K562 (cell line): Measurements from ENCODE around the gene PRR11. TPM values are rescaled to one million over a fixed set of nuclear protein-coding genes. Genes with fewer than 3 reads are reported as not detected.
A peak's percentile ranks its signal among the peaks of the same experiment; 100 is the strongest.

ENCODE experiments used
- ATAC-seq: fragments of 200-7000 bp; cut with Tn5 transposase; 3 replicates; pipeline ENCODE4 v1.9.1; 2020; ENCODE audit warnings: moderate library complexity
- BruUV-seq: library from RNA; stranded (reverse); fragments of 400-500 nt; replicated peaks from 2 replicates; lab custom pipeline; 2021; lab: Mats Ljungman, UMichigan
- CTCF ChIA-PET: fragments of 300-600 bp; formaldehyde crosslinking; extraction: SDS; loops from one replicate; lab custom pipeline; 2021; ENCODE audit warnings: low intra/inter-chr PET ratio; lab: Yijun Ruan, JAX
- POLR2A ChIA-PET: fragments of 300-600, 350-650 bp; sonication (Branson Sonifier 250); formaldehyde crosslinking; extraction: SDS; loops from one replicate; lab custom pipeline; 2021; ENCODE audit warnings: antibody characterized with exemption, inconsistent platforms; lab: Yijun Ruan, JAX
- DNase-seq, 4 experiments: peaks; one replicate each; pipeline versions ENCODE4 v3.0.0 to v3.0.0-alpha.2; 2011 to 2018; ENCODE audit warnings: low spot score in 3 of 4, mixed read lengths in 3 of 4; ENCODE audit errors: extremely low read depth in 1 of 4
- FAIRE-seq: peaks from 2 replicates; lab custom pipeline; 2011; peaks lifted over from hg19 to GRCh38; lab: Jason Lieb, UNC
- H2AFZ ChIP-seq: 2 replicates; pipeline ENCODE4 v1.6.0; 2011; ENCODE audit warnings: low read depth, low read length, control low read depth, inconsistent platforms
- H3K27ac ChIP-seq: fragments of 200-600 bp; 3 replicates; pipeline ENCODE4 v1.8.0; 2011; ENCODE audit warnings: low read depth, mild to moderate bottlenecking, control low read depth, inconsistent platforms, low read length, moderate library complexity, mixed read lengths; ENCODE audit errors: extremely low read depth
- H3K27me3 ChIP-seq, 2 experiments: fragments of 300-600 bp in 1 of 2; 2 replicates in 1 of 2; 3 replicates in 1 of 2; pipeline versions ENCODE4 v1.6.0 to v1.8.0; 2011; ENCODE audit warnings: inconsistent platforms in 2 of 2, low read length in 2 of 2, mild to moderate bottlenecking in 1 of 2, mixed read lengths in 1 of 2, moderate library complexity in 1 of 2; ENCODE audit not compliant: control insufficient read depth in 2 of 2, insufficient read depth in 2 of 2
- H3K36me3 ChIP-seq: fragments of 300-600 bp; 3 replicates; pipeline ENCODE4 v1.8.0; 2011; ENCODE audit warnings: mild to moderate bottlenecking, low read length, inconsistent platforms; ENCODE audit not compliant: control insufficient read depth, insufficient read depth
- H3K4me1 ChIP-seq, 2 experiments: fragments of 200-600 bp in 1 of 2; replicated peaks in 1 of 2; 2 replicates in 1 of 2; 3 replicates in 1 of 2; pipeline versions ENCODE4 v1.5.1 to v1.8.0; 2011; ENCODE audit warnings: inconsistent platforms in 2 of 2, low read length in 2 of 2, mild to moderate bottlenecking in 1 of 2, mixed read lengths in 1 of 2, moderate library complexity in 1 of 2; ENCODE audit not compliant: control insufficient read depth in 2 of 2, insufficient read depth in 2 of 2
- H3K4me2 ChIP-seq: 2 replicates; pipeline ENCODE4 v1.6.1; 2011; ENCODE audit warnings: low read length, control low read depth, inconsistent platforms, mixed read lengths; ENCODE audit not compliant: insufficient read depth
- H3K4me3 ChIP-seq: fragments of 200-600 bp; sonication (generic), shearing (Covaris generic); 2 replicates; pipeline ENCODE4 v1.5.1; 2016; ENCODE audit warnings: control low read depth, inconsistent platforms
- H3K79me2 ChIP-seq: fragments of 200-600 bp; 3 replicates; pipeline ENCODE4 v1.8.0; 2011; ENCODE audit warnings: low read length, inconsistent platforms; ENCODE audit not compliant: control insufficient read depth, insufficient read depth
- H3K9ac ChIP-seq, 2 experiments: 2 replicates each; pipeline versions ENCODE4 v1.6.0 to v1.6.1; 2011; ENCODE audit warnings: low read depth in 2 of 2, low read length in 2 of 2, control low read depth in 1 of 2, inconsistent platforms in 1 of 2, mild to moderate bottlenecking in 1 of 2, mixed read lengths in 1 of 2; ENCODE audit not compliant: insufficient read depth in 1 of 2
- H3K9me1 ChIP-seq: one replicate; pipeline ENCODE4 v1.6.0; 2011; ENCODE audit warnings: inconsistent platforms, mild to moderate bottlenecking, low read length, moderate library complexity; ENCODE audit not compliant: control insufficient read depth, insufficient read depth
- H3K9me3 ChIP-seq: replicated peaks from 2 replicates; pipeline ENCODE4 v1.5.1; 2011; ENCODE audit warnings: low read depth, low read length, inconsistent platforms; ENCODE audit not compliant: control insufficient read depth, insufficient read depth
- H4K20me1 ChIP-seq: replicated peaks from 2 replicates; pipeline ENCODE4 v1.6.1; 2011; ENCODE audit warnings: low read length, inconsistent platforms, mixed read lengths; ENCODE audit not compliant: control insufficient read depth, insufficient read depth
- SP2 ChIP-seq: IDR thresholded peaks from 2 replicates; pipeline ENCODE4 v1.6.1; 2011; ENCODE audit warnings: mild to moderate bottlenecking, low read depth, low read length, moderate library complexity; ENCODE audit not compliant: poor library complexity, severe bottlenecking; ENCODE audit errors: extremely low read depth
- TCF3 ChIP-seq: sonication (generic); formaldehyde crosslinking; IDR thresholded peaks from 2 replicates; pipeline ENCODE4 v1.4.0; 2020; ENCODE audit warnings: mild to moderate bottlenecking, missing genetic modification reagents
- U2AF2 ChIP-seq: fragments of 200-400 bp; formaldehyde crosslinking; optimal IDR thresholded peaks from 2 replicates; pipeline ENCODE3; 2017; ENCODE audit warnings: low read depth, mild to moderate bottlenecking, low read length
- ZNF24 ChIP-seq: fragments of 450-650 bp; IDR thresholded peaks from 2 replicates; pipeline ENCODE4 v1.6.1; 2016
- WGBS: fragments of 100-300 bp; shearing (Covaris generic); methylation state at CpG from one replicate; pipeline ENCODE4 v1.1.6; 2016; ENCODE audit warnings: low coverage, mixed read lengths; ENCODE audit not compliant: insufficient coverage; ENCODE audit errors: missing lambda C conversion rate; 5-methylcytosine and 5-hydroxymethylcytosine counted together
- in situ Hi-C: fragments of 300-500 bp; cut with MboI; formaldehyde crosslinking; loops from 4 replicates; pipeline ENCODE4 v1.15.0; 2018; ENCODE audit warnings: inconsistent platforms, mixed read lengths
- intact Hi-C: fragments of 100-400 bp; cut with micrococcal nuclease; formaldehyde crosslinking; loops from 2 replicates; pipeline ENCODE4 v1.14.2; 2022
- polyA plus RNA-seq, 8 experiments: library from polyadenylated mRNA; depleted of rRNA in 4 of 8; stranded (reverse) in 5 of 8; unstranded in 3 of 8; fragments of >200 nt; fragmentation: Nextera tagmentation in 2 of 8; fragmentation: Illumina TruSeq in 1 of 8; extraction: Ambion mirVana in 2 of 8; extraction: Trizol in 1 of 8; gene quantifications; 2 replicates each; pipeline versions ENCODE4 v1.2.1 to v1.2.3, GENCODE V29; 2011 to 2014; ENCODE audit warnings: inconsistent platforms in 1 of 8, missing spikeins in 1 of 8
- total RNA-seq, 7 experiments: library from RNA; depleted of rRNA in 6 of 7; stranded (reverse); fragments of >200 nt in 6 of 7; fragmentation: Illumina TruSeq in 2 of 7; extraction: Trizol in 2 of 7; gene quantifications; 2 replicates each; pipeline versions ENCODE4 v1.2.1 to v1.2.3, GENCODE V29; 2011 to 2021; ENCODE audit warnings: low replicate concordance in 1 of 7
- TF ChIP-seq, protein P1 (sequence below), 2 experiments: fragments of 450-650 bp in 1 of 2; sonication (generic) in 1 of 2; formaldehyde crosslinking; conservative IDR thresholded peaks; 2 replicates each; pipeline versions ENCODE4 v1.4.0 to v1.8.1; 2020 to 2022; ENCODE audit warnings: mild to moderate bottlenecking in 1 of 2, missing genetic modification reagents in 1 of 2
- TF ChIP-seq, protein P2 (sequence below): sonication (generic); formaldehyde crosslinking; IDR thresholded peaks from 2 replicates; pipeline ENCODE4 v1.8.0; 2022; ENCODE audit warnings: mild to moderate bottlenecking, missing genetic modification reagents

PRR11 gene
- total and polyA plus RNA-seq, 9 of the 15 experiments (the other 6 are each of a cell fraction or from before 2014, with no cell fraction given) = 13.3 to 75.2 (median 46.4) TPM

DNA sequence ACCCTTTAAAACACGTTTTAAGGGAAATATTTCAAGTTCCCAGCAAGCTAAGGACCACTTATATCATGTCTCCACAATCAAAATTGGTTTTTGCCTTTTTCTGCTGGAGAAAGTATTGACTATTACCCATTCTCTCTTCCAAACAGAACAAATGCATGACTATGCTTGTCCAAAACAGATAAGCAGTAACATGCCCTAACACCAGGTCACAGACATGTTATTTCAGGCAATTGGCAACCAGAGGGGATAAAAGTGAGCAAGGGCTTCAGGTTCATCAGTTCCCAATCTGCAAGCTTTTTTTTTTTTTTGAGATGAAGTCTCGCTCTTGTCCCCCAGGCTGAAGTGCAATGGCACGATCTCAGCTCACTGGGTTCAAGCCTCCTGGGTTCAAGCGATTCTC is 15.6 kb upstream of the PRR11 start:
- peak; percentile 52 for ATAC-seq
- BruUV-seq = no TSS peak
- Histone ChIP-seq H3K4me2 (no peak overlapping the region), H3K79me2 (peaks cover 93% of the 10 kb centered on the region), H3K4me1 (no peaks in the 10 kb centered on the region; a peak in 1 of 5 replicates), H3K9ac (no peak overlapping the region), H4K20me1 (0 out of 2 replicates have a peak, but pooled peaks cover 3% of the 10 kb centered on the region), H2AFZ (no peak overlapping the region), H3K36me3 (peaks cover 27% of the 10 kb centered on the region), H3K4me3 (no peak overlapping the region), H3K9me1 (no peaks in the 10 kb centered on the region), H3K27me3 (no peaks in the 10 kb centered on the region), H3K9me3 (no peaks in the 10 kb centered on the region), H3K27ac (no peak overlapping the region)
- FAIRE-seq = no peak
- DNase-seq = no peak
- POLR2A ChIA-PET = interaction anchor here (0.6 to 1.4 kb wide), 3 partner anchors 21 to 44 kb away, joined by 3 to 5 read pairs (median 3); partner anchors contain the start of gene TRIM37
- intact Hi-C loops = no loop called here
- CTCF ChIA-PET = no interaction called here
- WGBS = 75% methylated on average over 4 of the region's 4 CpGs
- TF ChIP-seq SP2 (no peak), ZNF24 (0 out of 2 replicates have a peak, but pooled peaks have one; percentile 15), TCF3 (CRISPR knock-in tag) (peak; percentile 27; the same call in 1 of the 2 replicates)
- in situ Hi-C loops = no loop called here

DNA sequence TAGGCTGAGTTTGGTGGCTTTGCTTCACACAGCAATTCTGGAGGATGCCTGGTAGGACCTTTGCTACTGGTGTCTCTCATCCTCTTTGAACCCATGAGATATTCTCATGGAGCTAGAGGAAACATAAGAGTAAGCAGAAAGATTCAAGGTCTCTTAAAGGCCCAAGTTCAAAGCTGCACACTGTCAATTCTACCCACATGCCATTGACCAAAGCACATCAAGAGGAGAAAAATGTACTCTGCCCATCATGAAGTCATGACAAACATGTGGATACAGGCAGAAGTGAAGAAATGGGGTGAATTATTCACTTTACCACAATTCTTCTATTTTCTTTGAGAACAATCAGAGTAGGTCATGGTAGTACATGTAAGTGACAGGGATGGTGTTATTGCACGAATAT is 13.7 kb upstream of the PRR11 start:
- Histone ChIP-seq H3K4me1 (no peaks in the 10 kb centered on the region; a peak in 1 of 5 replicates), H3K36me3 (peaks cover 39% of the 10 kb centered on the region), H3K27ac (no peak overlapping the region), H3K9ac (no peak overlapping the region), H3K4me3 (no peak overlapping the region), H3K79me2 (peaks cover 95% of the 10 kb centered on the region), H3K27me3 (no peaks in the 10 kb centered on the region), H3K4me2 (no peak overlapping the region), H3K9me3 (no peaks in the 10 kb centered on the region), H3K9me1 (no peaks in the 10 kb centered on the region), H2AFZ (no peak overlapping the region), H4K20me1 (0 out of 2 replicates have a peak, but pooled peaks cover 3% of the 10 kb centered on the region)
- DNase-seq (no peak), ATAC-seq (no peak; the same call in 1 of the 3 replicates), FAIRE-seq (no peak)
- no TSS peak for BruUV-seq
- 88% methylated on average over 1 of the region's 1 CpG for WGBS
- ChIA-PET CTCF (no interaction called here), POLR2A (interaction anchor here (2.1 kb wide), 1 partner anchor 14 kb away, joined by 10 read pairs; the partner anchor contains the start of genes PRR11 and SKA2)
- in situ Hi-C loops (no loop called here), intact Hi-C loops (no loop called here)
- TF ChIP-seq, protein P1, sequence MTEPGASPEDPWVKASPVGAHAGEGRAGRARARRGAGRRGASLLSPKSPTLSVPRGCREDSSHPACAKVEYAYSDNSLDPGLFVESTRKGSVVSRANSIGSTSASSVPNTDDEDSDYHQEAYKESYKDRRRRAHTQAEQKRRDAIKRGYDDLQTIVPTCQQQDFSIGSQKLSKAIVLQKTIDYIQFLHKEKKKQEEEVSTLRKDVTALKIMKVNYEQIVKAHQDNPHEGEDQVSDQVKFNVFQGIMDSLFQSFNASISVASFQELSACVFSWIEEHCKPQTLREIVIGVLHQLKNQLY (CRISPR knock-in tag; conservative IDR thresholded peaks at IDR 0.05) = no peak
- TF ChIP-seq, protein P2, sequence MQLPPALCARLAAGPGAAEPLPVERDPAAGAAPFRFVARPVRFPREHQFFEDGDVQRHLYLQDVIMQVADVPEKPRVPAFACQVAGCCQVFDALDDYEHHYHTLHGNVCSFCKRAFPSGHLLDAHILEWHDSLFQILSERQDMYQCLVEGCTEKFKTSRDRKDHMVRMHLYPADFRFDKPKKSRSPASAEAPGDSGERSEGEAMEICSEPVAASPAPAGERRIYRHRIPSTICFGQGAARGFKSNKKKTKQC (CRISPR knock-in tag) = no peak
- no peak for TF ChIP-seq U2AF2
